ENCODE measurements around the gene PRR11. TPM values are rescaled to one million over a fixed set of nuclear protein-coding genes. Genes with fewer than 3 reads are reported as not detected.

Gene PRR11
- total and polyA plus RNA-seq, 7 donors = 0.28 to 2.3 (median 0.44) TPM

- Histone ChIP-seq H3K9me3 (no peaks in the 10 kb centered on the region), H3K27me3 (ENCODE audit: insufficient read depth in 3 of 3, low read length in 2 of 3) (no peaks in the 10 kb centered on the region), H3K4me1 (no peaks in the 10 kb centered on the region), H3K36me3 (ENCODE audit: insufficient read depth in 1 of 2, low read depth in 1 of 2) (no peaks in the 10 kb centered on the region), H3K4me3 (no peak overlapping the region), H3K27ac (no peak overlapping the region)
- ATAC-seq (no peak), DNase-seq (no peak)
- TF ChIP-seq CTCF (IDR thresholded peaks at IDR 0.05) = no peak
- intact Hi-C loops (cut with DNase I) = no loop called here
- 86 to 91% (median 90%) methylated on average over 2 of the region's 2 CpGs for WGBS, 3 donors
Observed at GRCh38 chr17:59238906-59239305, 83.4 kb downstream of the PRR11 start.

- WGBS, 3 donors = 73 to 88% (median 83%) methylated on average over 6 of the region's 6 CpGs
Observed at GRCh38 chr17:59244081-59244480, 88.5 kb downstream of the PRR11 start.

More at GRCh38 chr17:59244081-59244480, 88.5 kb downstream of the PRR11 start:
- Histone ChIP-seq H3K36me3 (ENCODE audit: insufficient read depth in 1 of 2, low read depth in 1 of 2) (peaks cover 0 to 14% of the 10 kb centered on the region in 2 donors), H3K9me3 (no peaks in the 10 kb centered on the region), H3K4me3 (no peak overlapping the region), H3K27me3 (ENCODE audit: insufficient read depth in 3 of 3, low read length in 2 of 3) (no peaks in the 10 kb centered on the region), H3K27ac (no peak overlapping the region), H3K4me1 (no peaks in the 10 kb centered on the region)
- no peak for TF ChIP-seq CTCF (IDR thresholded peaks at IDR 0.05)
- intact Hi-C loops (cut with DNase I) = no loop called here
- no peak for DNase-seq
- ATAC-seq = no peak

Other genes starting within 250 kb of the PRR11 start
- gene TRIM37, start 48.9 kb upstream of the PRR11 start, total RNA-seq = 10 to 100 TPM; 12.1 to 16.2 (median 14.7) TPM
- 10 to 100 TPM in 1 of 3 donors, 1 to 10 TPM in 2; 6.8 to 17.6 (median 9.5) TPM for gene TRIM37, start 48.9 kb upstream of the PRR11 start, polyA plus RNA-seq
- gene SKA2, start 560 bp upstream of the PRR11 start, total RNA-seq = 10 to 100 TPM in 3 of 4 donors, 1 to 10 TPM in 1; 7.2 to 17.1 (median 11.2) TPM
- 10 to 100 TPM in 2 of 3 donors, 1 to 10 TPM in 1; 9.2 to 15.5 (median 11.5) TPM for gene SKA2, start 560 bp upstream of the PRR11 start, polyA plus RNA-seq
- 10 to 100 TPM in 2 of 4 donors, 1 to 10 TPM in 2; 7.7 to 11.5 (median 9.8) TPM for gene SMG8, start 54.3 kb downstream of the PRR11 start, total RNA-seq
- gene SMG8, start 54.3 kb downstream of the PRR11 start, polyA plus RNA-seq = 10 to 100 TPM in 1 of 3 donors, 1 to 10 TPM in 2; 6.0 to 11.7 (median 6.2) TPM
- gene GDPD1, start 64.8 kb downstream of the PRR11 start, total RNA-seq = 1 to 10 TPM in 2 of 4 donors, under 1 TPM in 2; 0.25 to 1.8 (median 1.3) TPM
- 1 to 10 TPM in 1 of 3 donors, under 1 TPM in 2; 0.40 to 2.3 (median 0.90) TPM for gene GDPD1, start 64.8 kb downstream of the PRR11 start, polyA plus RNA-seq
- 10 to 100 TPM; 19.9 to 47.8 (median 22.3) TPM for gene YPEL2, start 175.9 kb downstream of the PRR11 start, total RNA-seq
- gene YPEL2, start 175.9 kb downstream of the PRR11 start, polyA plus RNA-seq = 10 to 100 TPM in 1 of 3 donors, 1 to 10 TPM in 2; 1.9 to 10.6 (median 6.9) TPM